ENCODE data around the gene ARL2. TPM values are rescaled to one million over a fixed set of nuclear protein-coding genes. Genes with fewer than 3 reads are reported as not detected.

The ARL2 gene
- total RNA-seq, 1 experiment from 2014 or later, result 171 TPM

DNA sequence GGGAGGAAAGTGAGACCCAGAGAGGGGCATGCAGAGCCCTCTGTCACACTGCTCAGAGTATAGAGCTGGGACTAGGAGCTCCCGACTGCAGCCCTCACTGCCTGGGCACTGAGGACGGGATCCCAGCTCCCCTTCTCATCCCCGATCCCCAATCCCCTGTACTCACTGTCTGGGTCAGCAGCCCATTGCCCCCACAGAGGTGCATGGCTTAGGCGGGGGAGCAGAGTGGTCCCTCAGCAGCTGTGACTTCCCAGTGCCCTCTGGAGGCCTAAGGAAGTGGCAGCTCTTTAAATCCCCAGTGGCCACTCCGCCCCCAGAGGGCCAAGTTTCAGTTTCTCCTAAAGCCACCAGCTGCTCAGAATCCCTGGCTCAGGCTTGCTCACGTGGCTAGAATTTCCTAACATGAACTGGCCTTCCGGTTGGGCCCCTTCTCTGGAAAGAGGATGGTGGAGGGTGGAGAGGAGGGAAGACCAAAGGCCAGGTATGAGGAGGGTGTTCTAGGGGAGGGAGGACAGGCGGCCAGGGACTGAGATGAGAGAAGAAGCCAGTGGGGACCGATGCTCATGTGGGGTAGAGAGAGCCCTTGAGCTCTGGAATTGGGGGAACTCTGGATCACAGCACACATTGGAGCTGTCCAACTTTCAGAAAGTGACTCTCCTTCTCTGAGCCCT is 17.1 kb upstream of the ARL2 start, which contains the start of gene BATF2 (continued):
- TF ChIP-seq, protein P1, sequence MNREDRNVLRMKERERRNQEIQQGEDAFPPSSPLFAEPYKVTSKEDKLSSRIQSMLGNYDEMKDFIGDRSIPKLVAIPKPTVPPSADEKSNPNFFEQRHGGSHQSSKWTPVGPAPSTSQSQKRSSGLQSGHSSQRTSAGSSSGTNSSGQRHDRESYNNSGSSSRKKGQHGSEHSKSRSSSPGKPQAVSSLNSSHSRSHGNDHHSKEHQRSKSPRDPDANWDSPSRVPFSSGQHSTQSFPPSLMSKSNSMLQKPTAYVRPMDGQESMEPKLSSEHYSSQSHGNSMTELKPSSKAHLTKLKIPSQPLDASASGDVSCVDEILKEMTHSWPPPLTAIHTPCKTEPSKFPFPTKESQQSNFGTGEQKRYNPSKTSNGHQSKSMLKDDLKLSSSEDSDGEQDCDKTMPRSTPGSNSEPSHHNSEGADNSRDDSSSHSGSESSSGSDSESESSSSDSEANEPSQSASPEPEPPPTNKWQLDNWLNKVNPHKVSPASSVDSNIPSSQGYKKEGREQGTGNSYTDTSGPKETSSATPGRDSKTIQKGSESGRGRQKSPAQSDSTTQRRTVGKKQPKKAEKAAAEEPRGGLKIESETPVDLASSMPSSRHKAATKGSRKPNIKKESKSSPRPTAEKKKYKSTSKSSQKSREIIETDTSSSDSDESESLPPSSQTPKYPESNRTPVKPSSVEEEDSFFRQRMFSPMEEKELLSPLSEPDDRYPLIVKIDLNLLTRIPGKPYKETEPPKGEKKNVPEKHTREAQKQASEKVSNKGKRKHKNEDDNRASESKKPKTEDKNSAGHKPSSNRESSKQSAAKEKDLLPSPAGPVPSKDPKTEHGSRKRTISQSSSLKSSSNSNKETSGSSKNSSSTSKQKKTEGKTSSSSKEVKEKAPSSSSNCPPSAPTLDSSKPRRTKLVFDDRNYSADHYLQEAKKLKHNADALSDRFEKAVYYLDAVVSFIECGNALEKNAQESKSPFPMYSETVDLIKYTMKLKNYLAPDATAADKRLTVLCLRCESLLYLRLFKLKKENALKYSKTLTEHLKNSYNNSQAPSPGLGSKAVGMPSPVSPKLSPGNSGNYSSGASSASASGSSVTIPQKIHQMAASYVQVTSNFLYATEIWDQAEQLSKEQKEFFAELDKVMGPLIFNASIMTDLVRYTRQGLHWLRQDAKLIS (CRISPR knock-in tag; IDR thresholded peaks at IDR 0.05; ENCODE audit: borderline replicate concordance), result no peak
- TF ChIP-seq, protein P2, sequence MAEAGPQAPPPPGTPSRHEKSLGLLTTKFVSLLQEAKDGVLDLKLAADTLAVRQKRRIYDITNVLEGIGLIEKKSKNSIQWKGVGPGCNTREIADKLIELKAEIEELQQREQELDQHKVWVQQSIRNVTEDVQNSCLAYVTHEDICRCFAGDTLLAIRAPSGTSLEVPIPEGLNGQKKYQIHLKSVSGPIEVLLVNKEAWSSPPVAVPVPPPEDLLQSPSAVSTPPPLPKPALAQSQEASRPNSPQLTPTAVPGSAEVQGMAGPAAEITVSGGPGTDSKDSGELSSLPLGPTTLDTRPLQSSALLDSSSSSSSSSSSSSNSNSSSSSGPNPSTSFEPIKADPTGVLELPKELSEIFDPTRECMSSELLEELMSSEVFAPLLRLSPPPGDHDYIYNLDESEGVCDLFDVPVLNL (CRISPR knock-in tag; IDR thresholded peaks at IDR 0.05; ENCODE audit: borderline replicate concordance, low read depth), result no peak
- TF ChIP-seq IRF1 (CRISPR knock-in tag; IDR thresholded peaks at IDR 0.05) (no peak), CDX4 (CRISPR knock-in tag; IDR thresholded peaks at IDR 0.05; ENCODE audit: borderline replicate concordance) (no peak), USF1 (CRISPR knock-in tag; IDR thresholded peaks at IDR 0.05) (peak; percentile 79; the same call in 1 of the 2 replicates), ZNF396 (CRISPR knock-in tag; IDR thresholded peaks at IDR 0.05; ENCODE audit: borderline replicate concordance) (no peak), ZNF263 (CRISPR knock-in tag; IDR thresholded peaks at IDR 0.05; ENCODE audit: low read depth) (0 out of 2 replicates have a peak, but pooled peaks have one; percentile 20), FOXK1 (CRISPR knock-in tag; IDR thresholded peaks at IDR 0.05) (0 out of 2 replicates have a peak, but pooled peaks have one; percentile 6), CREB1 (CRISPR knock-in tag; IDR thresholded peaks at IDR 0.05) (no peak)

DNA sequence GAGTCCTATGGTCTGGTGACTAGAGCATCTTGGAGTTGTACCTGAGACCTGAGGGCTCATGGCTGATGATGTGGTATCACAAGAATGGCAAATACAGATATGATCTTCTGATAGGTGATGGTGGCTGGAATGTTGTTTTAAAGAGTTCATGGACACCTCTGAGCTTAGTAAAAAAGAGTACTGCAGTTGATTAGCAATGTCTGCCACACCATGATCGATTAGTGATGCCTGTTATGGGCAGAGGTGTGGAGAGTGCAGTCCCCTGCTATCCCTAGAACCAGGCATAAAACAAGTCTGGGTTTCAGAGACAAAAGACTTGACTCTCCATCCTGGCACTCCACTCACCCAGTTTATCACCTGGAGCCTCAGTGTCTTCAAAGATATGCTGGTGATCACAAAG is 15.8 kb upstream of the ARL2 start:
- no peaks in the 10 kb centered on the region for H3K9me3 Mint-ChIP-seq
- POLR2A ChIA-PET, result no interaction called here
- no peak for ATAC-seq

GRCh38 chr11:64998690-64999431 is 15.1 kb upstream of the ARL2 start:
- POLR2A ChIA-PET, result no interaction called here
- TF ChIP-seq OVOL2 (CRISPR knock-in tag; IDR thresholded peaks at IDR 0.05; ENCODE audit: borderline replicate concordance) (no peak), NR2C2 (CRISPR knock-in tag; IDR thresholded peaks at IDR 0.05) (no peak), ZMAT4 (CRISPR knock-in tag; IDR thresholded peaks at IDR 0.05) (no peak), ZSCAN18 (CRISPR knock-in tag; IDR thresholded peaks at IDR 0.05) (no peak), ZNF512 (CRISPR knock-in tag; IDR thresholded peaks at IDR 0.05; ENCODE audit: borderline replicate concordance) (no peak)
- TF ChIP-seq, protein P3, sequence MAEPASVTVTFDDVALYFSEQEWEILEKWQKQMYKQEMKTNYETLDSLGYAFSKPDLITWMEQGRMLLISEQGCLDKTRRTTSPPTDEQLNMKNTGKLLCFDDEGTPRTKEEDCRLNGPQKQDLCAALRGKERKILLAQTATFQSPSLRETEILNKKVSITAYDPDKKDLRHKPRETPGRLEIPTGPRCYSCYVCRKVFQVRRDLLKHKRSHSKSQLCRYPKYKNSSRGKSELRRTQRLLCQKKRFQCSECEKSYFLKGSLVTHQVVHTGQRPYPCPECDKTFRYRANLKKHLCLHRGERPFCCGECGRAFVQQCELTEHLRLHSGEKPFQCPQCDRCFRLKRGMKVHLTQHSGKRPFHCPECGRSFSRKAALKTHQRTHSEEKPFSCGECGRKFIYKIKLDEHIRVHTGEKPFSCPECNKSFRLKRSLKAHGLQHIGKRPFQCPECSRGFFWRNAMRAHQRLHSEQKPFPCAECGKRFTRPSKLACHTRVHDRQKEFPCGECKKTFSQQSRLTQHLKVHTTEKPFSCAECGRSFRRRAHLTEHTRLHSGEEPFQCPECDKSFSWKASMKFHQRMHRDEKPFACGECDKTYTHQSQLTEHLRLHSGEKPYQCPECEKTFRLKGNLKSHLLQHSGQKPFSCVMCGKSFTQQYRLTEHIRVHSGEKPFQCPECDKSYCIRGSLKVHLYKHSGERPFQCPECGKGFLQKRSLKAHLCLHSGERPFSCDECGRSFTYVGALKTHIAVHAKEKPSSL (CRISPR knock-in tag; conservative IDR thresholded peaks at IDR 0.05), result no peak

More for the DNA sequence above, 15.8 kb upstream of the ARL2 start:
- Mint-ChIP-seq H3K27me3 (ENCODE audit: low read depth) (no peaks in the 10 kb centered on the region), H3K4me3 (peak overlapping the region; percentile 51), H3K36me3 (no peaks in the 10 kb centered on the region), H3K4me1 (peaks cover 18% of the 10 kb centered on the region), H3K27ac (peak overlapping the region; percentile 66; the same call in 1 of the 2 replicates)
- no peak for DNase-seq (ENCODE audit: low spot score)
- CTCF ChIA-PET, result interaction anchor here (0.6 to 4.5 kb wide), 7 partner anchors 10 to 150 kb away, joined by 4 to 39 read pairs (median 13); partner anchors contain the start of genes ARL2, GPHA2 and PPP2R5B
- no peak for TF ChIP-seq SP1 (CRISPR knock-in tag; conservative IDR thresholded peaks at IDR 0.05)

More at GRCh38 chr11:64998690-64999431, 15.1 kb upstream of the ARL2 start:
- Mint-ChIP-seq H3K27ac (no peak overlapping the region; the same call in 1 of the 2 replicates), H3K36me3 (no peaks in the 10 kb centered on the region), H3K27me3 (ENCODE audit: low read depth) (no peaks in the 10 kb centered on the region), H3K9me3 (no peaks in the 10 kb centered on the region), H3K4me3 (peak overlapping the region; percentile 51), H3K4me1 (peaks cover 18% of the 10 kb centered on the region)
- DNase-seq (ENCODE audit: low spot score) (no peak), ATAC-seq (no peak)
- CTCF ChIA-PET, result interaction anchor here (0.7 to 4.5 kb wide), 5 partner anchors 15 to 433 kb away, joined by 3 to 39 read pairs (median 28); partner anchors contain the start of genes ARL2 and GPHA2

All from WTC11 (cell line).